Measurements from ENCODE around the gene ARHGEF12. TPM values are rescaled to one million over a fixed set of nuclear protein-coding genes. Genes with fewer than 3 reads are reported as not detected.

Gene ARHGEF12
- total RNA-seq, 1 experiment from 2014 or later: 132 TPM

- TF ChIP-seq CTCF (conservative IDR thresholded peaks at IDR 0.05; ENCODE audit: low read depth, low read length): no peak
- TF ChIP-seq EZH2 (IDR thresholded peaks at IDR 0.05; ENCODE audit: borderline replicate concordance, low read depth, low read length, poor library complexity, severe bottlenecking): no peak
- Histone ChIP-seq H3K27me3 (replicated peaks; ENCODE audit: insufficient read depth, low read depth, low read length, poor library complexity) (no peaks in the 10 kb centered on the region), H3K27ac (ENCODE audit: low read depth, low read length, poor library complexity, severe bottlenecking) (no peak overlapping the region), H3K4me1 (ENCODE audit: insufficient read depth, low read length, poor library complexity, severe bottlenecking) (no peaks in the 10 kb centered on the region), H3K36me3 (ENCODE audit: insufficient read depth, low read length, poor library complexity, severe bottlenecking) (peaks cover 12% of the 10 kb centered on the region), H3K4me3 (ENCODE audit: low read depth, low read length, poor library complexity, severe bottlenecking) (no peak overlapping the region), H3K9me3 (ENCODE audit: low read depth, low read length, poor library complexity, severe bottlenecking) (no peaks in the 10 kb centered on the region)
- DNase-seq (ENCODE audit: low spot score): no peak
- POLR2A ChIA-PET (ENCODE audit: low non-redundant PET): no interaction called here
- no TSS peak for BruUV-seq (replicated peaks)
- CTCF ChIA-PET: no interaction called here
- intact Hi-C loops (cut with micrococcal nuclease; ENCODE audit: unreplicated experiment): no loop called here
These were observed 153.6 kb downstream of the ARHGEF12 start for GRCh38 chr11:120489799-120490198.

- Histone ChIP-seq H3K4me1 (ENCODE audit: insufficient read depth, low read length, poor library complexity, severe bottlenecking) (no peaks in the 10 kb centered on the region), H3K4me3 (ENCODE audit: low read depth, low read length, poor library complexity, severe bottlenecking) (no peak overlapping the region), H3K9me3 (ENCODE audit: low read depth, low read length, poor library complexity, severe bottlenecking) (no peaks in the 10 kb centered on the region), H3K27ac (ENCODE audit: low read depth, low read length, poor library complexity, severe bottlenecking) (no peak overlapping the region), H3K27me3 (replicated peaks; ENCODE audit: insufficient read depth, low read depth, low read length, poor library complexity) (no peaks in the 10 kb centered on the region), H3K36me3 (ENCODE audit: insufficient read depth, low read length, poor library complexity, severe bottlenecking) (no peaks in the 10 kb centered on the region)
- CTCF ChIA-PET: no interaction called here
- no peak for TF ChIP-seq EZH2 (IDR thresholded peaks at IDR 0.05; ENCODE audit: borderline replicate concordance, low read depth, low read length, poor library complexity, severe bottlenecking)
- TF ChIP-seq CTCF (conservative IDR thresholded peaks at IDR 0.05; ENCODE audit: low read depth, low read length): no peak
- POLR2A ChIA-PET (ENCODE audit: low non-redundant PET): no interaction called here
- intact Hi-C loops (cut with micrococcal nuclease; ENCODE audit: unreplicated experiment): no loop called here
- no peak for DNase-seq (ENCODE audit: low spot score)
- no TSS peak for BruUV-seq (replicated peaks)
These were observed 156.3 kb downstream of the ARHGEF12 start for GRCh38 chr11:120492486-120492885.

- BruUV-seq (replicated peaks): no TSS peak
- Histone ChIP-seq H3K9me3 (ENCODE audit: low read depth, low read length, poor library complexity, severe bottlenecking) (no peaks in the 10 kb centered on the region), H3K27me3 (replicated peaks; ENCODE audit: insufficient read depth, low read depth, low read length, poor library complexity) (no peaks in the 10 kb centered on the region), H3K36me3 (ENCODE audit: insufficient read depth, low read length, poor library complexity, severe bottlenecking) (no peaks in the 10 kb centered on the region), H3K27ac (ENCODE audit: low read depth, low read length, poor library complexity, severe bottlenecking) (no peak overlapping the region), H3K4me1 (ENCODE audit: insufficient read depth, low read length, poor library complexity, severe bottlenecking) (no peaks in the 10 kb centered on the region), H3K4me3 (ENCODE audit: low read depth, low read length, poor library complexity, severe bottlenecking) (no peak overlapping the region)
- ChIA-PET CTCF (interaction anchor here (0.7 kb wide), 1 partner anchor 13 kb away, joined by 4 read pairs; no protein-coding TSS in a partner anchor), POLR2A (ENCODE audit: low non-redundant PET) (no interaction called here)
- DNase-seq (ENCODE audit: low spot score): no peak
- TF ChIP-seq CTCF (conservative IDR thresholded peaks at IDR 0.05; ENCODE audit: low read depth, low read length): no peak
- TF ChIP-seq EZH2 (IDR thresholded peaks at IDR 0.05; ENCODE audit: borderline replicate concordance, low read depth, low read length, poor library complexity, severe bottlenecking): no peak
- intact Hi-C loops (cut with micrococcal nuclease; ENCODE audit: unreplicated experiment): no loop called here
These were observed 158.4 kb downstream of the ARHGEF12 start for GRCh38 chr11:120494595-120494994.
